GM23338 (cell line): ENCODE data around the gene KRTAP12-2. TPM values are rescaled to one million over a fixed set of nuclear protein-coding genes. Genes with fewer than 3 reads are reported as not detected.

Source experiments
- ATAC-seq: fragments of 200-7000 bp; cut with Tn5 transposase; 3 replicates; pipeline ENCODE4 v1.9.1; 2020
- DNase-seq: peaks from one replicate; pipeline ENCODE4 v3.0.0-alpha.2; 2015; ENCODE audit warnings: low spot score
- H2AFZ ChIP-seq: fragments of 200-600 bp; sonication (generic); 2 replicates; pipeline ENCODE4 v1.8.0; 2016; ENCODE audit warnings: antibody characterized with exemption, mild to moderate bottlenecking, moderate library complexity
- H3F3A ChIP-seq: fragments of 200-600 bp; sonication (generic); replicated peaks from 2 replicates; pipeline ENCODE4 v1.8.0; 2017; ENCODE audit warnings: antibody characterized with exemption, mixed run types, low read depth
- H3K27ac ChIP-seq: fragments of 200-600 bp; sonication (generic); 2 replicates; pipeline ENCODE4 v1.6.1; 2016; ENCODE audit warnings: low read depth
- H3K27me3 ChIP-seq: fragments of 200-600 bp; sonication (generic); 2 replicates; pipeline ENCODE4 v1.8.0; 2016; ENCODE audit warnings: mild to moderate bottlenecking, mixed run types, moderate library complexity; ENCODE audit not compliant: insufficient read depth
- H3K36me3 ChIP-seq: fragments of 200-600 bp; sonication (generic); 2 replicates; pipeline ENCODE4 v1.8.0; 2016; ENCODE audit warnings: mild to moderate bottlenecking; ENCODE audit not compliant: insufficient read depth
- H3K4me1 ChIP-seq: fragments of 200-600 bp; sonication (generic); 2 replicates; pipeline ENCODE4 v1.8.0; 2016; ENCODE audit warnings: mild to moderate bottlenecking, moderate library complexity; ENCODE audit not compliant: insufficient read depth
- H3K4me2 ChIP-seq: fragments of 200-600 bp; sonication (generic); 2 replicates; pipeline ENCODE4 v1.7.1; 2017; ENCODE audit warnings: mixed run types
- H3K4me3 ChIP-seq: fragments of 200-600 bp; sonication (generic); 2 replicates; pipeline ENCODE4 v1.6.1; 2016; ENCODE audit warnings: mixed run types
- H3K79me2 ChIP-seq: fragments of 200-600 bp; sonication (generic); replicated peaks from 2 replicates; pipeline ENCODE4 v1.8.0; 2017; ENCODE audit warnings: mild to moderate bottlenecking; ENCODE audit not compliant: insufficient read depth
- H3K9me2 ChIP-seq: fragments of 200-600 bp; sonication (generic); 2 replicates; pipeline ENCODE4 v1.8.0; 2017; ENCODE audit not compliant: insufficient read depth
- H4K20me1 ChIP-seq: fragments of 200-600 bp; sonication (generic); replicated peaks from 2 replicates; pipeline ENCODE4 v1.8.0; 2017; ENCODE audit warnings: mild to moderate bottlenecking; ENCODE audit not compliant: insufficient read depth
- H3K27ac Mint-ChIP-seq: 2 replicates; pipeline ENCODE4 v1.8.0; 2020; ENCODE audit warnings: inconsistent platforms, mild to moderate bottlenecking, moderate library complexity, mixed read lengths
- H3K27me3 Mint-ChIP-seq: 3 replicates; pipeline ENCODE4 v1.8.0; 2022; ENCODE audit warnings: low read depth, mild to moderate bottlenecking, moderate library complexity, mixed read lengths, inconsistent platforms; ENCODE audit not compliant: insufficient read depth, poor library complexity
- H3K36me3 Mint-ChIP-seq: 3 replicates; pipeline ENCODE4 v1.8.0; 2021; ENCODE audit warnings: low read depth, mild to moderate bottlenecking, inconsistent platforms, moderate library complexity, mixed read lengths
- H3K4me1 Mint-ChIP-seq: 3 replicates; pipeline ENCODE4 v1.8.0; 2020; ENCODE audit warnings: mild to moderate bottlenecking, inconsistent platforms, mixed read lengths
- H3K4me3 Mint-ChIP-seq: 3 replicates; pipeline ENCODE4 v1.8.0; 2021; ENCODE audit warnings: moderate library complexity, mild to moderate bottlenecking, inconsistent platforms, mixed read lengths
- H3K9me3 Mint-ChIP-seq: 3 replicates; pipeline ENCODE4 v1.8.0; 2020; ENCODE audit warnings: moderate library complexity, mild to moderate bottlenecking, inconsistent platforms, mixed read lengths
- EZH2 ChIP-seq: fragments of 200-600 bp; sonication (generic); IDR thresholded peaks from one replicate; pipeline ENCODE4 v1.8.0; 2017; ENCODE audit warnings: antibody characterized with exemption, mild to moderate bottlenecking, low read depth; ENCODE audit not compliant: unreplicated experiment
- JUNB ChIP-seq: IDR thresholded peaks from one replicate; pipeline ENCODE4 v1.6.1; 2016; ENCODE audit warnings: antibody characterized with exemption; ENCODE audit not compliant: unreplicated experiment
- NANOG ChIP-seq: IDR thresholded peaks from 2 replicates; pipeline ENCODE4 v1.6.1; 2016; ENCODE audit warnings: antibody characterized with exemption, borderline replicate concordance
- REST ChIP-seq: IDR thresholded peaks from one replicate; pipeline ENCODE4 v1.6.1; 2018; ENCODE audit warnings: antibody characterized with exemption; ENCODE audit not compliant: unreplicated experiment
- STAT1 ChIP-seq: IDR thresholded peaks from one replicate; pipeline ENCODE4 v1.6.1; 2016; ENCODE audit warnings: antibody characterized with exemption; ENCODE audit not compliant: unreplicated experiment
- ZNF114 ChIP-seq: fragments of 250-450 bp; sonication (Bioruptor Pico); IDR thresholded peaks from 2 replicates; pipeline ENCODE4 v1.5.0; 2020; ENCODE audit warnings: mild to moderate bottlenecking, moderate library complexity
- polyA plus RNA-seq: library from polyadenylated mRNA; unstranded; fragments of >200 nt; fragmentation: Nextera tagmentation; extraction: Ambion mirVana; gene quantifications from 2 replicates; pipeline ENCODE4 v1.2.1, GENCODE V29; 2016
- total RNA-seq: library from RNA; depleted of rRNA; stranded (reverse); fragments of >200 nt; shearing (Covaris generic); gene quantifications from 2 replicates; pipeline ENCODE4 v1.2.3, GENCODE V29; 2014

The KRTAP12-2 gene
- total and polyA plus RNA-seq, 2 experiments from 2014 or later: not detected

DNA sequence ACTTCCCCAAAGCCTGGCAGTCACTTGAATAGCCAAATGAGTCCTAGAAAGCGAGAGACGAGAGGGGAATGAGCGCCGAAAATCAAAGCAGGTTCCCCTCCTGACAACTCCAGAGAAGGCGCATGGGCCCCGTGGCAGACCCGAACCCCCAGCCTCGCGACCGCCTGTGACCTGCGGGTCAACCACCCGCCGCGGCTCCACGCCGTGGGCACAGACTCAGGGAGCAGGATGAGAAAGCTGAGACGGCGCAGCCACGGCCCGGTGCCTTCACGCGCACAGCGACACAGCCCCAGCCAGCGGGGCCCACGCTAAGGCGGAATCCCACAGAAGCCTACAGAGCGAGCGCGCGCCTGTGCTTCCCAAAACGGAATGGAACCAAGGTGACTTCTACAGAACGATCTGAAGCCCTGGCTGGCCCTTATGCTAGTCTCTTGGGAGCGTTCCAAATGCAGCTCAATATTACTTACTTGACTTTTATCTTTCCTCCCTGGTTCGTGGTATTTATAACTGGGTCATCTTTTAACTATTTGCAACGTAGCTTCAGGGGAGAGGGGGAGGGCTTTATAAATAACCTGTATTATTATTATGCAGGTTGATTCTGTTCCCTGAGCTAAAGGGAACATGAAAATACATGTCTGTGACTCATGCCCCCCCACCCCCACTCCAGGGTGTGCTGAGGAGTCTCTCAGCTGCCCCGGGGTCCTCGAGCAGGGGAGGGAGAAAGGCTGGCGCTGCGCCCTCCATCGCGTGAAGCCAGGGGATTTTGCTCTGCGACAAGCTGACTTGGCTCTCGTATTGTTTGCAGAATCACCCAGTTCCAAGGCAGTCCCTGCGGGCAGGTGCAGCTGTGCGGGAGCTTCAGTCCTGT is 42.9 kb upstream of the KRTAP12-2 start:
- peak overlapping the region; percentile 78 for H3K4me3 Mint-ChIP-seq

GRCh38 chr21:44708866-44709425 is 42.2 kb upstream of the KRTAP12-2 start:
- Histone ChIP-seq H3K27ac (no peak overlapping the region), H4K20me1 (no peaks in the 10 kb centered on the region), H3K27me3 (peaks cover 86% of the 10 kb centered on the region), H3K4me3 (peak overlapping the region; percentile 71), H3K4me1 (peaks cover 55% of the 10 kb centered on the region), H3K4me2 (peak overlapping the region; percentile 95), H2AFZ (no peak overlapping the region), H3K9me2 (no peaks in the 10 kb centered on the region), H3K79me2 (no peaks in the 10 kb centered on the region), H3K36me3 (no peaks in the 10 kb centered on the region), H3F3A (peaks cover 31% of the 10 kb centered on the region)
- ATAC-seq (no peak), DNase-seq (no peak)
- Mint-ChIP-seq H3K4me1 (peaks cover 66% of the 10 kb centered on the region), H3K36me3 (no peaks in the 10 kb centered on the region), H3K4me3 (peak overlapping the region; percentile 78), H3K9me3 (no peaks in the 10 kb centered on the region), H3K27me3 (peaks cover 86% of the 10 kb centered on the region), H3K27ac (no peak overlapping the region)
- TF ChIP-seq STAT1 (no peak), NANOG (no peak), EZH2 (no peak), ZNF114 (CRISPR knock-in tag) (no peak), JUNB (no peak)

More for the DNA sequence above, 42.9 kb upstream of the KRTAP12-2 start:
- Histone ChIP-seq H3K36me3 (no peaks in the 10 kb centered on the region), H3K4me1 (peaks cover 55% of the 10 kb centered on the region), H3K79me2 (no peaks in the 10 kb centered on the region), H4K20me1 (no peaks in the 10 kb centered on the region), H3K4me3 (peak overlapping the region; percentile 71), H3K9me2 (no peaks in the 10 kb centered on the region), H2AFZ (peak overlapping the region; percentile 72), H3K27ac (no peak overlapping the region), H3F3A (peaks cover 31% of the 10 kb centered on the region), H3K27me3 (peaks cover 88% of the 10 kb centered on the region), H3K4me2 (peak overlapping the region; percentile 95)
- peak; percentile 48 for DNase-seq
- ATAC-seq: no peak; the same call in 2 of the 3 replicates
- H3K36me3 Mint-ChIP-seq: no peaks in the 10 kb centered on the region
- no peaks in the 10 kb centered on the region for H3K9me3 Mint-ChIP-seq
- peaks cover 64% of the 10 kb centered on the region for H3K4me1 Mint-ChIP-seq
- H3K27ac Mint-ChIP-seq: no peak overlapping the region
- H3K27me3 Mint-ChIP-seq: peaks cover 86% of the 10 kb centered on the region
- TF ChIP-seq EZH2 (peak; percentile 84), REST (no peak), JUNB (no peak), ZNF114 (CRISPR knock-in tag) (no peak)
